LNCaP clone FGC (cell line): Measurements from ENCODE around the gene RSPRY1.
"Not testable (repeated sequence)": the region's sequence is repeated elsewhere in the genome, so short reads cannot be mapped to it uniquely, and the experiment has no call there.

Source experiments
- DNase-seq: peaks from one replicate; pipeline ENCODE4 v3.0.0-alpha.2; 2011; ENCODE audit warnings: low read depth
- H3K4me3 ChIP-seq: 2 replicates; pipeline ENCODE4 v1.5.1; 2011; ENCODE audit warnings: mild to moderate bottlenecking, low read depth, low read length, control low read depth
- TF ChIP-seq, protein P1 (sequence below): IDR thresholded peaks from 2 replicates; pipeline ENCODE4 v1.5.1; 2012; ENCODE audit warnings: mild to moderate bottlenecking; ENCODE audit not compliant: control insufficient read depth, insufficient read depth; ENCODE audit errors: extremely low read depth

RSPRY1 gene

DNA sequence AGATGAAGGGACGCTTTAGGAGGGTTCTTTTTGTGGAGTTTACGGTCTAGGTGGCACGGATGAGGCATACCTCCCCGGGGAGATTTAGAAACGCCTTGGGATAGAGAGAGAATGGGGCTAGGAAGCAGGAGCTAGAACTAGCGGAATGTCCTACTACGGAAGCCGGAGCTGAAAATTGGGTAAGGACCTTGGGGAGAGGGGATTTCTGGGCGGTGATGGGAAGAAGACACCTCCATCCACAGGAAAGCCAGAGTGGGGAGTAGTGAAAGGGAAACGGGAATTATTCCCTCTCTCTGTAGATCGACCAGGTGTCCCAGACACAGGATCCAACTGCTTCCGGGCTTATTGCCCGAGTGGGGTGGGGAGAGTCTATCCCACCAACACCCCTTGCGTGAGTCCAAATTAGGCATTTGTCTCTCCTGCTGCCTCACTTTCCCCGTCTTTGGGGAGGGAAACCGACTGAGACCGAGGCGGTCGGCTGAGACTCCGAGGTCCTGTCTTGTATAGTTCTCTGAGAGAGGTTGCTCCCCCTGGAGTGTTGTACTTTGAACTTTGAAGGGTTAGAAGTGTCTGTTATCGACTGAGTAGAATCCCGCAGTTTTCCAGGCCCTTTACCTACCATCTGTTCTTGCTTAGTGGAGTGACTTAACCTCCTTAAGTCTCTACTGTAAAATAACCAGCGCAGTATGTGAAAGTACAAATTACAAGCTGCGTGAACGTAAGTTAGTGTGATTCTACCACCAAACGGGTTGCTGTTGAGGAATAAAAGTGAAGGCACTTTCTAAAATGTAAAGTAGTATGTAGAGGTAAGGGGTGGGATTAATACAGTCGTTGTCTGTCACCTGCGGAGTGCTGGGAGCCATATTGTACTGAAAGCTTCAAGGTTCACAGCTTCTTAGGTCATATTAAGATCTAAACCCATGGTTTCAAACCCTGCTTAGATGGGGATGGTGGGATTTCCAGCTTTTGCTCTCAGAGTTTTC is 1.0 kb downstream of the RSPRY1 start:
- peak overlapping the region; percentile 98 for H3K4me3 ChIP-seq
- TF ChIP-seq, protein P1, sequence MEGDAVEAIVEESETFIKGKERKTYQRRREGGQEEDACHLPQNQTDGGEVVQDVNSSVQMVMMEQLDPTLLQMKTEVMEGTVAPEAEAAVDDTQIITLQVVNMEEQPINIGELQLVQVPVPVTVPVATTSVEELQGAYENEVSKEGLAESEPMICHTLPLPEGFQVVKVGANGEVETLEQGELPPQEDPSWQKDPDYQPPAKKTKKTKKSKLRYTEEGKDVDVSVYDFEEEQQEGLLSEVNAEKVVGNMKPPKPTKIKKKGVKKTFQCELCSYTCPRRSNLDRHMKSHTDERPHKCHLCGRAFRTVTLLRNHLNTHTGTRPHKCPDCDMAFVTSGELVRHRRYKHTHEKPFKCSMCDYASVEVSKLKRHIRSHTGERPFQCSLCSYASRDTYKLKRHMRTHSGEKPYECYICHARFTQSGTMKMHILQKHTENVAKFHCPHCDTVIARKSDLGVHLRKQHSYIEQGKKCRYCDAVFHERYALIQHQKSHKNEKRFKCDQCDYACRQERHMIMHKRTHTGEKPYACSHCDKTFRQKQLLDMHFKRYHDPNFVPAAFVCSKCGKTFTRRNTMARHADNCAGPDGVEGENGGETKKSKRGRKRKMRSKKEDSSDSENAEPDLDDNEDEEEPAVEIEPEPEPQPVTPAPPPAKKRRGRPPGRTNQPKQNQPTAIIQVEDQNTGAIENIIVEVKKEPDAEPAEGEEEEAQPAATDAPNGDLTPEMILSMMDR = peak; percentile 4; the same call in 1 of the 2 replicates
- no peak for DNase-seq

DNA sequence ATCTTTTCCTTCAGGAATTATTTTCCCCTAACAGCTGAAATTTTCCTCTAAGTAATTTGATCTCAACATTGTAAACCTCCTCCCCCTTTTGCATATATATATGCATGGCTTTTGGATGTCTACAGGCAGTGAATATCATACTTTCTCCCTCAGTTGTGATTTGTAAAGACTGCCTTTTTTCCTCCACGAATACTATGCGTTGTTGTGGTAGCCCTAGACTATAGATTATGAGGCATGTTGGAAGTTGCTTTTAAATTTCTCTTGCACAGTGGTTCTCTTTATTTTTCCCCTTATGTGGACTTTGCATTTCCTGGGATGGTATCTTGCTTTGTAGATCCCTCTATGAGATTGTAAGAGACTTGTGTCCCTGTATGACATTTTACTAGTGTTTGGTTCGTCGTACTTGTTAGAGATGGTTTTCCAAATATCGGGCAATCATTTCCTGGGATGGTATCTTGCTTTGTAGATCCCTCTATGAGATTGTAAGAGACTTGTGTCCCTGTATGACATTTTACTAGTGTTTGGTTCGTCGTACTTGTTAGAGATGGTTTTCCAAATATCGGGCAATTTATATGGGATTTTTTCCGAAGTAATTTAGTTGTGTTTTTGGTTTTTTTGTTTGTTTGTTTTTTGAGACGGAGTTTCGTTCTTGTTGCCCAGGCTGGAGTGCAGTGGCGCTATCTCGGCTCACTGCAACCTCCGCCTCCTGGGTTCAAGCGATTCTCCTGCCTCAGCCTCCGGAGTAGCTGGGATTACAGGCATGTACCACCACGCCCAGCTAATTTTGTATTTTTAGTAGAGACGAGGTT is 2.0 kb downstream of the RSPRY1 start:
- peak overlapping the region; percentile 98 for H3K4me3 ChIP-seq
- not testable (repeated sequence) for DNase-seq

DNA sequence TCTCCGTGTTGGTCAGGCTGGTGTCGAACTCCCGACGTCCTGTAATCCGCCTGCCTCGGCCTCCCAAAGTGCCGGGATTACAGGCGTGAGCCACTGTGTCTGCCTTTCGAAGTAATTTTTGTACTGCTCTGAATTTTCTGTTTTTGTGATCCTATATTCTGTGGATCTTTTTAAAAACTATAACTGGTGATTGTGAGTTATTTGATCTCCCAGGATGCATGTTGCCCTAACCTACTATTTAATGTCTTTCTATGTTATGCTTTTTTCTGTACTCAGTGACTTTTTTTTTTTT is 2.5 kb downstream of the RSPRY1 start:
- TF ChIP-seq, protein P1 = no peak
- no peak for DNase-seq
- peak overlapping the region; percentile 98 for H3K4me3 ChIP-seq

DNA sequence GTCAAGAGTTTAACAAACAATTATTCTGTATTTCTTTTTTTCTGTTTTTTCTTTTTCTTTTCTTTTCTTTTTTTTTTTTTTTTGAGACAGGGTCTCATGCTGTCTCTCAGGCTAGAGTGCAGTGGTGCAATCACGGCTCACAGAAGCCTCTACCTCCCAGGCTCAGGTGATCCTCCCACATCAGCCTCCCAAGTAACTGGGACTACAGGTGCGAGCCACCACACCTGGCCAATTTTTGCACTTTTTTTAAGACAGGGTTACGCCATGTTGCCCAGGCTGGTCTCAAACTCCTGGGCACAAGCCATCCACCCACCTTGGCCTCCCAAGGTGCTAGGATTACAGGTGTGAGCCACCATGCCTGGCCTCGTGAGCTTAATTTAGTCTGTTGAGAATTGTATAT is 3.4 kb downstream of the RSPRY1 start:
- H3K4me3 ChIP-seq, DNase-seq: not testable (repeated sequence)

DNA sequence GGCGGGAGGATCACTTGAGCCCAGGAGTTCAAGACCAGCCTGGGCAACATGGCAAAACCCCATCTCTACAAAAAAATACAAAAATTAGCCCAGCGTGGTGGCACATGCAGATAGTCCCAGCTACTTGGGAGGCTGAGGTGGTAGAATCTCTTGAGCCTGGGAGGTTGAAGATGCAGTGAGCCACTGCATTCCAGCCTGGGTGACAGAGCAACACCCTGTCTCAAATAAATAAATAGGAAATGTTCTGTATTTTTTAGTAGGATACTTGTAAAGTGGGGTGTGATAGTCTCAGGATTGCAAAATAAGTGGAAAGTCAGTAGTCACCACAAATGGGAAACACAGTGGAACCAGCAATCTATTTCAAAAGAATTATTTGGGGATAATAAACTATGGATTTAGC is 4.0 kb downstream of the RSPRY1 start:
- TF ChIP-seq, protein P1 = no peak
- H3K4me3 ChIP-seq = no peak overlapping the region
- DNase-seq = no peak

DNA sequence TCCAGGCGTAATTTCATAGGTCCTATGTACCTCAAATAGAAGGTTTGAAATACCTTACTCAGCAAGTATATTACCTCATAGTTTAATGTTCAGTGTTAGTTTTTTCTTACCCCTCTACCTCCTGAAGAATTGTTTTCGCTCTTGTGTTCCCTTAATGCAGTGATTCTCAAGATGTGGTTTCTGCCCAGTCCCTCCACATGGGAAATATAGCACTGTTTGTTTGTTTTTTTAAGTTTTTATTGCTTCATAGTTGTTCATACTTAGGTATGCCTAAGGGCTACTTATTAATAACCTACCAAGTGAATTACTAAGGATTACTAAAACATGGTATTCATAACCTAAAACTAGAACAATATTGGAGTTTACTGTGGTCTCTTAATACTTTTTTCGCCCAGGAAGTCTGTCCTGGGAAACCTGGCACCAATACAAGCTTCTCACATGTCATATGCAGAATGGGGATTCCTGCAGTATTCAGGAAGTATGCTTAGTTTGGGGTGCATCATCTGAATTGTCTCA is 5.0 kb downstream of the RSPRY1 start:
- no peak overlapping the region for H3K4me3 ChIP-seq
- TF ChIP-seq, protein P1 = no peak
- no peak for DNase-seq

DNA sequence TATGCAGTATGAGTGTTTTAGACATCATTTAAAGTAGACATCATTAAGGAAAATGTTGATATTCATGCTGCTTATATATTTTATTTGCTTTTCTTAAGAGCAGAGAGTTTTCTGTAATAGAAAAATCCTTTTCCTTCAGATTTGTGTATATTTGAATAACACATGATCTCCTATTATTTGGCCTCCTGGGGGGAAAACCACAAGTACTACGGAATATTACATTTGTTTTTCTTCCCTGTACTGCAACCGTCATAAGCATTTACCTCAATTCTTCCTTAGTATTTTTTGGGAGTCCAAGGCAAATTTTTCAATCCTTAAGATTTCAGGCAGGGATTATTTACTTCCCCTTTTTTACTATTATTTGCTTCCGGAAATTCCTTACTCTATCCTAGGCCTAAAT is 6.0 kb downstream of the RSPRY1 start:
- DNase-seq = no peak
- TF ChIP-seq, protein P1 = no peak
- H3K4me3 ChIP-seq = no peak overlapping the region
